CD4-positive, alpha-beta T cell treated with Interleukin-6 for 4 hours (primary cell): Measurements from ENCODE around the gene TMEM270.

Experiments used
- DNase-seq: peaks from one replicate; pipeline ENCODE4 v3.0.0-alpha.2; 2020; ENCODE audit warnings: mixed read lengths

Gene TMEM270

GRCh38 chr7:73890555-73891147, 29.7 kb downstream of the TMEM270 start:
- DNase-seq = no peak

GRCh38 chr7:73891178-73891885, 30.4 kb downstream of the TMEM270 start:
- DNase-seq = no peak

- no peak for DNase-seq
Measured at GRCh38 chr7:73892003-73892999, 31.3 kb downstream of the TMEM270 start.

GRCh38 chr7:73893342-73894101, 32.6 kb downstream of the TMEM270 start:
- DNase-seq = no peak

GRCh38 chr7:73894166-73894565, 33.2 kb downstream of the TMEM270 start:
- no peak for DNase-seq

- DNase-seq = no peak
Measured at GRCh38 chr7:73894733-73895551, 34.0 kb downstream of the TMEM270 start.

- DNase-seq = no peak
Measured at GRCh38 chr7:73895626-73896025, 34.7 kb downstream of the TMEM270 start.

- DNase-seq = no peak
Measured at GRCh38 chr7:73896454-73896853, 35.5 kb downstream of the TMEM270 start.

GRCh38 chr7:73899731-73900142, 38.8 kb downstream of the TMEM270 start:
- no peak for DNase-seq

GRCh38 chr7:73900286-73900685, 39.3 kb downstream of the TMEM270 start:
- DNase-seq = no peak

- no peak for DNase-seq
Measured at GRCh38 chr7:73901231-73901822, 40.4 kb downstream of the TMEM270 start.

- DNase-seq = no peak
Measured at GRCh38 chr7:73901823-73902597, 41.1 kb downstream of the TMEM270 start.

GRCh38 chr7:73903321-73904218, 42.6 kb downstream of the TMEM270 start:
- DNase-seq = no peak

GRCh38 chr7:73904219-73905137, 43.5 kb downstream of the TMEM270 start:
- DNase-seq = no peak

GRCh38 chr7:73905360-73905759, 44.4 kb downstream of the TMEM270 start:
- DNase-seq = no peak

GRCh38 chr7:73906874-73907273, 45.9 kb downstream of the TMEM270 start:
- no peak for DNase-seq

- no peak for DNase-seq
Measured at GRCh38 chr7:73907554-73908122, 46.7 kb downstream of the TMEM270 start.

- no peak for DNase-seq
Measured at GRCh38 chr7:73908123-73908611, 47.2 kb downstream of the TMEM270 start.
